Trophoblast cell (in vitro differentiated cells and primary cell): ENCODE results near the gene GPX6.
A peak's percentile ranks its signal among the peaks of the same experiment; 100 is the strongest.

Experiments used
- DNase-seq, 2 donors: peaks; one replicate each; pipeline ENCODE4 v3.0.0-alpha.2; 2016
- H2AFZ ChIP-seq: 2 replicates; pipeline ENCODE4 v1.6.1; 2013; ENCODE audit warnings: low read length, moderate library complexity, mild to moderate bottlenecking; ENCODE audit not compliant: insufficient read depth, poor library complexity
- H2AK5ac ChIP-seq: 2 replicates; pipeline ENCODE4 v1.6.1; 2013; ENCODE audit warnings: mild to moderate bottlenecking, low read length
- H2BK120ac ChIP-seq: 2 replicates; pipeline ENCODE4 v1.6.1; 2013; ENCODE audit warnings: low read length, mild to moderate bottlenecking, moderate library complexity; ENCODE audit not compliant: insufficient read depth, poor library complexity
- H2BK12ac ChIP-seq: 2 replicates; pipeline ENCODE4 v1.6.1; 2013; ENCODE audit warnings: mild to moderate bottlenecking, low read length, moderate library complexity
- H2BK5ac ChIP-seq: 2 replicates; pipeline ENCODE4 v1.6.1; 2013; ENCODE audit warnings: low read length, low read depth, moderate library complexity, mild to moderate bottlenecking; ENCODE audit not compliant: poor library complexity
- H3K14ac ChIP-seq: 2 replicates; pipeline ENCODE4 v1.6.1; 2013; ENCODE audit warnings: mild to moderate bottlenecking, low read length
- H3K18ac ChIP-seq: 2 replicates; pipeline ENCODE4 v1.6.1; 2013; ENCODE audit warnings: mild to moderate bottlenecking, low read length
- H3K23ac ChIP-seq: 2 replicates; pipeline ENCODE4 v1.6.1; 2013; ENCODE audit warnings: low read length
- H3K27ac ChIP-seq: 2 replicates; pipeline ENCODE4 v1.5.1; 2013; ENCODE audit warnings: low read depth, mild to moderate bottlenecking, inconsistent platforms, low read length, moderate library complexity
- H3K27me3 ChIP-seq: 2 replicates; pipeline ENCODE4 v1.6.1; 2013; ENCODE audit warnings: inconsistent platforms, mild to moderate bottlenecking, low read length, moderate library complexity; ENCODE audit not compliant: insufficient read depth
- H3K36me3 ChIP-seq, 2 experiments: 1 replicate in 1 of 2; 2 replicates in 1 of 2; pipeline ENCODE4 v1.6.1; 2013; ENCODE audit warnings: low read length in 2 of 2, mild to moderate bottlenecking in 2 of 2, moderate library complexity in 1 of 2; ENCODE audit not compliant: insufficient read depth in 2 of 2, control insufficient read depth in 1 of 2
- H3K4ac ChIP-seq: 2 replicates; pipeline ENCODE4 v1.6.1; 2013; ENCODE audit warnings: low read depth, mild to moderate bottlenecking, low read length, moderate library complexity
- H3K4me1 ChIP-seq, 2 experiments: 1 replicate in 1 of 2; 2 replicates in 1 of 2; pipeline ENCODE4 v1.6.1; 2013; ENCODE audit warnings: low read length in 2 of 2, mild to moderate bottlenecking in 2 of 2, moderate library complexity in 1 of 2; ENCODE audit not compliant: insufficient read depth in 2 of 2, control insufficient read depth in 1 of 2
- H3K4me2 ChIP-seq: 2 replicates; pipeline ENCODE4 v1.6.1; 2013; ENCODE audit warnings: inconsistent platforms, mild to moderate bottlenecking, low read length, moderate library complexity
- H3K4me3 ChIP-seq: 2 replicates; pipeline ENCODE4 v1.5.1; 2013; ENCODE audit warnings: mild to moderate bottlenecking, low read depth, low read length, inconsistent platforms
- H3K79me1 ChIP-seq: one replicate; pipeline ENCODE4 v1.6.1; 2013; ENCODE audit warnings: low read length
- H3K79me2 ChIP-seq: 2 replicates; pipeline ENCODE4 v1.6.1; 2013; ENCODE audit warnings: low read length, mild to moderate bottlenecking; ENCODE audit not compliant: control insufficient read depth, insufficient read depth, poor library complexity
- H3K9ac ChIP-seq: 2 replicates; pipeline ENCODE4 v1.6.1; 2013; ENCODE audit warnings: mild to moderate bottlenecking, low read length
- H3K9me3 ChIP-seq: 2 replicates; pipeline ENCODE4 v1.6.1; 2013; ENCODE audit warnings: low read depth, mild to moderate bottlenecking, control low read depth, inconsistent platforms, low read length; ENCODE audit not compliant: insufficient read depth
- H4K12ac ChIP-seq: 2 replicates; pipeline ENCODE4 v1.6.1; 2013; ENCODE audit warnings: low read depth, mild to moderate bottlenecking, low read length, moderate library complexity
- H4K8ac ChIP-seq: 2 replicates; pipeline ENCODE4 v1.6.1; 2013; ENCODE audit warnings: low read depth, mild to moderate bottlenecking, low read length, moderate library complexity
- H4K91ac ChIP-seq: one replicate; pipeline ENCODE4 v1.6.1; 2013; ENCODE audit warnings: low read depth, mild to moderate bottlenecking, low read length, moderate library complexity
- WGBS: extraction: QIAGEN DNeasy Blood & Tissue Kit; methylation state at CpG from one replicate; pipeline ENCODE4 v1.1.7; 2013; ENCODE audit warnings: missing lambda C conversion rate; ENCODE audit not compliant: insufficient read length, insufficient coverage; ENCODE audit errors: extremely low coverage; 5-methylcytosine and 5-hydroxymethylcytosine counted together

GPX6 gene

DNA sequence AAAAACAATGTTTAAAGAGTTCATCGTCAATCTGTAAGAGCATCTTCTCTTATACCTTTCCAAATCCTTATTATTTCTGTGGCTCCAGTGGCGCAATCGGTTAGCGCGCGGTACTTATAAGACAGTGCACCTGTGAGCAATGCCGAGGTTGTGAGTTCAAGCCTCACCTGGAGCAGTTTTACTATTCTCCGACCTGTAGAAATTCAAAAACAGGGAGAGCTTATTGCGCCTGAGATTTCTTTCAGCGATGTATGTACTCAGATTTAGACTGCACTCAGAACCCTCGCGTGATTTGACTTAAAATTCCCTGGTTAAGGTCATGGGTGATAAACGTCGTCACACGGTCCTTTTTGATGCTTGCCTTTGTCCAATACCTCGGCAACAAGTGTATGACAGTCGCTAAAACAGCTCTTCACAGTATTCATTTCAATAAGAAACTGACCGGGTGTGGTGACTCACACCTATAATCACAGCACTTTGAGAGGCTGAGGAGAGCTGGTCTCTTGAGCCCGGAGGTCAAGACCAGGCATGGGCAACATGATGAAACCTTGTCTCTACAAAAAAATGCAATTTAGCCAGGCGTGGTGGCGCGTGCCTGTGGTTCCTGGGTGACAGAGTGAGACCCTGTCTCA, 22.0 kb upstream of the GPX6 start:
- Histone ChIP-seq H3K18ac (no peak overlapping the region), H2BK12ac (no peak overlapping the region), H2AFZ (no peak overlapping the region), H2AK5ac (no peak overlapping the region), H3K4me3 (no peak overlapping the region), H3K4ac (no peak overlapping the region), H3K27me3 (no peaks in the 10 kb centered on the region), H2BK120ac (no peak overlapping the region), H3K79me1 (no peaks in the 10 kb centered on the region), H3K9ac (no peak overlapping the region), H4K91ac (no peak overlapping the region), H3K27ac (no peak overlapping the region), H2BK5ac (no peak overlapping the region), H4K8ac (no peak overlapping the region), H3K14ac (no peak overlapping the region), H3K9me3 (no peaks in the 10 kb centered on the region), H3K4me2 (peak overlapping the region; percentile 70), H3K23ac (no peak overlapping the region), H3K4me1 (peaks cover 2 to 6% of the 10 kb centered on the region in 2 experiments), H3K79me2 (no peaks in the 10 kb centered on the region), H4K12ac (no peak overlapping the region), H3K36me3 (no peaks in the 10 kb centered on the region)
- DNase-seq: peak; percentile 61 to 74
- WGBS: no CpG with 5 or more reads among the region's 22 CpGs

DNA sequence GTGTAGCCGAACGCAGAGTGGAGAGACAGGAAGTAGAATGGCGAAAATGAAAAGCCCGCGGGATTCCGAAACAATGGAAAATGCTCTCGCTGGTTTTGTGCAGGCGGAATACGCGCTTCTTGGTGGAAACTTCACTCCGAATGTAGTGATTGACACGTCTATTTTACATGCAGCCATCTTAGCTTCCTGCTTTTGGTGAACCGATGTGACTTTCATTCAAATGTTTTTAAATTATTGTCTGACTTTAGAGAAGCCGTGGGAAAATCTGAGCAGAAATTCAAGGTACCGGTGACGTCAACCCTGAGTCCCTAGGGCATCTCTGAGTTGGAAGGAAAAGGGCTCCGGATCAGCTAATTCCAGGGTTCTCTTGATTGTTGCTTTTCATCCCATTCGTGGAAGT, 21.5 kb upstream of the GPX6 start:
- no CpG with 5 or more reads among the region's 18 CpGs for WGBS
- no peak overlapping the region for H4K12ac ChIP-seq
- peak overlapping the region; percentile 44 for H4K8ac ChIP-seq
- DNase-seq: peak in 1 of 2 donors; percentile 43
- H3K4me3 ChIP-seq: no peak overlapping the region
- peak overlapping the region; percentile 70 for H3K4me2 ChIP-seq
- no peak overlapping the region for H2BK5ac ChIP-seq
- H3K27ac ChIP-seq: no peak overlapping the region
- no peaks in the 10 kb centered on the region for H3K79me2 ChIP-seq
- no peaks in the 10 kb centered on the region for H3K27me3 ChIP-seq
- no peaks in the 10 kb centered on the region for H3K9me3 ChIP-seq
- no peak overlapping the region for H4K91ac ChIP-seq
- no peaks in the 10 kb centered on the region for H3K36me3 ChIP-seq
- no peak overlapping the region for H3K23ac ChIP-seq
- H2BK12ac ChIP-seq: no peak overlapping the region
- H2AK5ac ChIP-seq: no peak overlapping the region
- H2AFZ ChIP-seq: no peak overlapping the region
- H3K4ac ChIP-seq: no peak overlapping the region
- no peak overlapping the region for H3K14ac ChIP-seq
- H3K4me1 ChIP-seq: peaks cover 2 to 6% of the 10 kb centered on the region in 2 experiments
- H3K18ac ChIP-seq: no peak overlapping the region
- no peaks in the 10 kb centered on the region for H3K79me1 ChIP-seq
- no peak overlapping the region for H2BK120ac ChIP-seq
- H3K9ac ChIP-seq: no peak overlapping the region

DNA sequence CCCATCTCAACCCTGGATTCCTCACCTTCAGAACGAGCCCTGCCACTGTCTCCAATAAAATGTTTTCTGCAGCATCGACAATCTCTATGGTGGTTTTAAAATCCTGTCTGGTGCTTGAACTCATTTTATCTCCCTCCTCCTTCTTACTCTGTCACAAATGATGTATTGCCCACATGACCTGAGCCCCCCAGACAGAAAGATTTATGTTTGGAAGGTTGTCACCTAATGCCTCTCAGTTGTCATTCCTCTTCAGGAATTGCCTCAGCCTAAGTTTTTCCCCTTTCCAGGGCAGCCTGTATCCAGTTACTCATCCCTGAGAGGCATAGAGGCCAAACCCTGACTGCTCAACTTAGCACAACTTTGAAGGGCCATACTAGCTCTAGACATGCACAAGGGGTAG, 19.3 kb upstream of the GPX6 start:
- Histone ChIP-seq H3K9ac (no peak overlapping the region), H2BK120ac (no peak overlapping the region), H2AK5ac (no peak overlapping the region), H2BK5ac (no peak overlapping the region), H3K79me2 (no peaks in the 10 kb centered on the region), H3K18ac (no peak overlapping the region), H3K23ac (no peak overlapping the region), H3K14ac (no peak overlapping the region), H3K36me3 (no peaks in the 10 kb centered on the region), H4K8ac (no peak overlapping the region), H3K4me2 (no peak overlapping the region), H3K27me3 (no peaks in the 10 kb centered on the region), H2BK12ac (no peak overlapping the region), H4K12ac (no peak overlapping the region), H3K4me3 (no peak overlapping the region), H3K4ac (no peak overlapping the region), H3K4me1 (peaks cover 2 to 6% of the 10 kb centered on the region in 2 experiments), H3K27ac (no peak overlapping the region), H4K91ac (no peak overlapping the region), H2AFZ (no peak overlapping the region), H3K79me1 (no peaks in the 10 kb centered on the region), H3K9me3 (no peaks in the 10 kb centered on the region)
- WGBS: no CpG with 5 or more reads among the region's 2 CpGs
- DNase-seq: no peak

DNA sequence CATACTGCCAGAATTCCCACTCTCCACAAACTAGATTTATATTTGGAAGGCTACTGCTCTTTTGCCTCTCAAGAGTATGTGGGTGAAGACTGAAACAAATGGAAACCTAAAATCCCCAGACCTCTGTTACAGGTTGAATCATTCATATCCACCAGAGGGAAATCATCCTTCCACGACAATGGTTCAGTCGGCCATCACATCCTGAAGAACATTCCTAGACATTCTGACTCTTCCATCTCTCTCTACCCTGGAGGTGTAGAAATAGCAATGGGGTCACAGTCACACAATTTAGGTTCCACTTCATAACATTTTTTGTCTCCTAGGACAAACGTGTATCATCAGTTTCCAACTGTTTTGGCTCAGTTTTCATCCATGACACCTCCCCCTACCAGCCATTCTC, 18.7 kb upstream of the GPX6 start:
- H4K8ac ChIP-seq: no peak overlapping the region
- no peak overlapping the region for H3K4me2 ChIP-seq
- no peak overlapping the region for H3K23ac ChIP-seq
- H2BK12ac ChIP-seq: no peak overlapping the region
- no peak overlapping the region for H2AFZ ChIP-seq
- no peaks in the 10 kb centered on the region for H3K79me1 ChIP-seq
- no CpG with 5 or more reads among the region's 3 CpGs for WGBS
- H3K9me3 ChIP-seq: no peaks in the 10 kb centered on the region
- no peak overlapping the region for H3K27ac ChIP-seq
- H3K27me3 ChIP-seq: no peaks in the 10 kb centered on the region
- H3K9ac ChIP-seq: no peak overlapping the region
- no peak overlapping the region for H3K4ac ChIP-seq
- no peak for DNase-seq
- no peak overlapping the region for H3K4me3 ChIP-seq
- no peak overlapping the region for H2AK5ac ChIP-seq
- no peaks in the 10 kb centered on the region for H3K79me2 ChIP-seq
- no peak overlapping the region for H2BK5ac ChIP-seq
- H4K91ac ChIP-seq: no peak overlapping the region
- no peaks in the 10 kb centered on the region for H3K36me3 ChIP-seq
- no peak overlapping the region for H4K12ac ChIP-seq
- no peak overlapping the region for H3K14ac ChIP-seq
- H2BK120ac ChIP-seq: no peak overlapping the region
- peaks cover 2 to 6% of the 10 kb centered on the region in 2 experiments for H3K4me1 ChIP-seq
- H3K18ac ChIP-seq: no peak overlapping the region
